ENCODE measurements around the gene EIPR1. TPM values are rescaled to one million over a fixed set of nuclear protein-coding genes. Genes with fewer than 3 reads are reported as not detected.
A peak's percentile ranks its signal among the peaks of the same experiment; 100 is the strongest.

The EIPR1 gene
- total RNA-seq, 1 experiment from 2014 or later, result 27.8 TPM

GRCh38 chr2:3280197-3280596 lies 97.4 kb downstream of the EIPR1 start:
- Histone ChIP-seq H4K20me1 (ENCODE audit: control insufficient read depth, insufficient read depth, insufficient read length) (no peaks in the 10 kb centered on the region), H3K4me2 (ENCODE audit: insufficient read depth, insufficient read length, low read length) (no peak overlapping the region), H2BK120ac (ENCODE audit: low read depth, low read length, poor library complexity, severe bottlenecking) (no peak overlapping the region), H3K9me3 (ENCODE audit: control insufficient read depth, low read depth, low read length) (no peaks in the 10 kb centered on the region), H4K91ac (ENCODE audit: insufficient read length, low read depth, low read length) (no peak overlapping the region), H2BK20ac (ENCODE audit: low read depth, low read length, poor library complexity, severe bottlenecking) (no peak overlapping the region), H2BK5ac (ENCODE audit: insufficient read length, low read length) (no peak overlapping the region), H3K18ac (ENCODE audit: insufficient read length, low read depth, low read length) (no peak overlapping the region), H2AFZ (ENCODE audit: low read length) (no peak overlapping the region), H4K8ac (replicated peaks; ENCODE audit: insufficient read length, low read depth, low read length) (no peak overlapping the region), H3K23me2 (ENCODE audit: insufficient read length, low read depth, low read length, poor library complexity, severe bottlenecking) (no peaks in the 10 kb centered on the region), H3K23ac (ENCODE audit: insufficient read length, low read depth, low read length) (no peak overlapping the region), H4K5ac (ENCODE audit: insufficient read length, low read depth, low read length) (no peak overlapping the region), H2BK12ac (ENCODE audit: insufficient read length, low read depth, low read length) (no peak overlapping the region), H3K9ac (ENCODE audit: extremely low read depth, insufficient read length, low read length) (no peak overlapping the region), H3K79me1 (ENCODE audit: insufficient read depth, low read depth, low read length, poor library complexity, severe bottlenecking) (no peaks in the 10 kb centered on the region), H3K79me2 (ENCODE audit: insufficient read depth, low read length) (no peaks in the 10 kb centered on the region), H3T11ph (ENCODE audit: low read length) (no peak overlapping the region), H3K14ac (ENCODE audit: insufficient read depth, low read length) (peak overlapping the region; percentile 67; the same call in 1 of the 2 replicates), H3K4ac (ENCODE audit: low read depth, low read length) (no peak overlapping the region), H2BK15ac (ENCODE audit: low read depth, low read length) (no peak overlapping the region), H3K4me1 (ENCODE audit: insufficient read depth, low read length) (no peaks in the 10 kb centered on the region; the same call in 1 of the 2 replicates), H3K27me3 (ENCODE audit: insufficient read depth, low read length) (no peaks in the 10 kb centered on the region), H3K56ac (ENCODE audit: insufficient read length, low read depth, low read length) (no peak overlapping the region), H2AK5ac (ENCODE audit: insufficient read length, low read length) (no peak overlapping the region), H3K27ac (ENCODE audit: insufficient read length, low read depth, low read length) (no peak overlapping the region)
- Mint-ChIP-seq H3K27ac (no peak overlapping the region), H3K9me3 (peaks cover 5 to 7% of the 10 kb centered on the region in 2 experiments; a peak in 4 of 5 replicates), H3K4me1 (peaks cover 22% of the 10 kb centered on the region in 2 experiments), H3K36me3 (ENCODE audit: insufficient read depth in 1 of 3, low read depth in 3 of 3) (peaks cover 5 to 9% (median 5%) of the 10 kb centered on the region in 3 experiments; a peak in 5 of 7 replicates), H3K4me3 (no peak overlapping the region), H3K27me3 (ENCODE audit: low read depth) (no peaks in the 10 kb centered on the region)
- DNase-seq, result peak; percentile 17
- no peak for TF ChIP-seq CTCF (conservative IDR thresholded peaks at IDR 0.05)
- WGBS (ENCODE audit: extremely low coverage, insufficient read length, low lambda C conversion rate), result no CpG with 5 or more reads among the region's 20 CpGs
